Daoy (cell line): Measurements from ENCODE around the gene CD28. TPM values are rescaled to one million over a fixed set of nuclear protein-coding genes. Genes with fewer than 3 reads are reported as not detected.
"Not testable (repeated sequence)": the region's sequence is repeated elsewhere in the genome, so short reads cannot be mapped to it uniquely, and the experiment has no call there.

Experiments
- DNase-seq: peaks from one replicate; pipeline ENCODE4 v3.0.0-alpha.2; 2015; ENCODE audit warnings: low read depth
- total RNA-seq: library from RNA; depleted of rRNA; stranded (reverse); fragments of >200 nt; shearing (Covaris generic); gene quantifications from 2 replicates; pipeline ENCODE4 v1.2.3, GENCODE V29; 2014

CD28 gene
- total RNA-seq, 1 experiment from 2014 or later = not detected

GRCh38 chr2:203685789-203686420 is 20.5 kb upstream of the CD28 start:
- peak; percentile 13 for DNase-seq

- no peak for DNase-seq
These were observed 19.3 kb upstream of the CD28 start for GRCh38 chr2:203687165-203687564.

GRCh38 chr2:203688798-203689197 is 17.6 kb upstream of the CD28 start:
- DNase-seq = no peak

- no peak for DNase-seq
These were observed 16.9 kb upstream of the CD28 start for GRCh38 chr2:203689426-203690116.

GRCh38 chr2:203690117-203690431 is 16.4 kb upstream of the CD28 start:
- no peak for DNase-seq

GRCh38 chr2:203690441-203691047 is 15.9 kb upstream of the CD28 start:
- no peak for DNase-seq

GRCh38 chr2:203691149-203691548 is 15.3 kb upstream of the CD28 start:
- no peak for DNase-seq

- DNase-seq = no peak
These were observed 14.3 kb upstream of the CD28 start for GRCh38 chr2:203692031-203692710.

GRCh38 chr2:203693242-203693879 is 13.1 kb upstream of the CD28 start:
- DNase-seq = no peak

GRCh38 chr2:203694191-203694590 is 12.2 kb upstream of the CD28 start:
- DNase-seq = no peak

- DNase-seq = no peak
These were observed 9.2 kb upstream of the CD28 start for GRCh38 chr2:203697190-203697589.

GRCh38 chr2:203697763-203698162 is 8.7 kb upstream of the CD28 start:
- DNase-seq = not testable (repeated sequence)

GRCh38 chr2:203698410-203698809 is 8.0 kb upstream of the CD28 start:
- not testable (repeated sequence) for DNase-seq

- DNase-seq = no peak
These were observed 2.0 kb upstream of the CD28 start for GRCh38 chr2:203704430-203704829.

- DNase-seq = no peak
These were observed 1.3 kb upstream of the CD28 start for GRCh38 chr2:203705178-203705577.

GRCh38 chr2:203707530-203707929 is 1.1 kb downstream of the CD28 start:
- no peak for DNase-seq

GRCh38 chr2:203708846-203709396 is 2.5 kb downstream of the CD28 start:
- no peak for DNase-seq

GRCh38 chr2:203709416-203710040 is 3.1 kb downstream of the CD28 start:
- DNase-seq = no peak

- no peak for DNase-seq
These were observed 3.8 kb downstream of the CD28 start for GRCh38 chr2:203710226-203710625.

GRCh38 chr2:203710952-203711351 is 4.5 kb downstream of the CD28 start:
- DNase-seq = no peak

GRCh38 chr2:203711399-203711798 is 5.0 kb downstream of the CD28 start:
- no peak for DNase-seq

- no peak for DNase-seq
These were observed 6.9 kb downstream of the CD28 start for GRCh38 chr2:203713381-203713780.
